ENCODE data around the gene EEF1A1. TPM values are rescaled to one million over a fixed set of nuclear protein-coding genes. Genes with fewer than 3 reads are reported as not detected.

EEF1A1 gene
- polyA plus RNA-seq, 1 experiment, result 20,981 TPM

DNA sequence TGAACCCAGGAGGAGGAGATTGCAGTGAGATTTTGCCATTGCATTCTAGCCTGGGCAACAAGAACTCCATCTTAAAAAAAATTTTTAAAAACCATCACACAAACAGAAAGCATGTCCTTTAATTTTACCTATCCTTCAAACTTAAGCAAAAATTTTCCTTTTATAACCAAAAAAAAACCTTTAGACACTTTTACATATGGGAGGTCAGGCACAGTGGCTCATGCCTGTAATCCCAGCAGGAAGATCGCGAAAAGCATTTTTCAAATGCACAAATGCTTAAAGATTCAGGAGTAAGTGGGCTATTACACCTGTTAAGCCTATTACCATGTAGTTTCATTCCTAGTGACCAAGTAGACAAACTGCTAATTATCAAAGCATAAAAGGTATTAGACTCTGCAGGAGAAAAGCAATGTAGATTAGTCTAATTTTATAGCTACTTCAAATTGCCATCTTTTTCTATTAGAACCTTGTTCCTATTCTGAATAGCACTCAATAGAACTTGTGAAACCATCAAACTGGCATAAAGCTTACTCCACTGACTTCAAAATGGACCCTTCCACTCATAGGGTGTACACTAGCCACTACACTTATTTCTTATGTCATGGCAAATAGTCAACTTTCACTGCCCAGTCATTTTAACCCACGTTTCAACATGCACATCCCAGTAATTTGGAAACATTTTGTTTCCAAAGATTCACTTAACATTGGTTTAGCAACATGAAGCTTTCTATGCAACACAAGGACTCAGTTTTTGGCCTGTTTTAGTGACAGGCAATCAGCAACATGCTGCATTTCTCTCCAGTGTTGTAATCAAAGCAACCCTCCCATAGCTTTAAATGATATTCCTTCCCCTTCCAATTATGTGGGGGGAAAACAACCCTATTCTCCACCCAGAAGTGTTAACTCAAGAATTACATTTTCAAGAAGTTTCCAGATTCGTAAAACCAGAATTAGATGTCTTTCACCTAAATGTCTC lies 4.0 kb downstream of the EEF1A1 start:
- TF ChIP-seq CTCF (IDR thresholded peaks at IDR 0.05; ENCODE audit: insufficient read depth, low read depth, low read length), result no peak
- peak overlapping the region; percentile 25 for H3K4me3 ChIP-seq (ENCODE audit: low read depth, low read length)
- H3K36me3 ChIP-seq (ENCODE audit: control insufficient read depth, insufficient read depth, low read length), result peaks cover 25% of the 10 kb centered on the region
- ChIA-PET CTCF (interaction anchor here (0.7 to 5.2 kb wide), 4 partner anchors 63 to 1835 kb away, joined by 3 to 56 read pairs (median 6); no protein-coding TSS in a partner anchor), POLR2A (interaction anchor here (0.6 to 0.7 kb wide), 4 partner anchors 24 to 105 kb away, joined by 3 to 17 read pairs (median 5); no protein-coding TSS in a partner anchor)
- no peak for DNase-seq (ENCODE audit: low read depth)
- no peaks in the 10 kb centered on the region for H3K27me3 ChIP-seq (ENCODE audit: control insufficient read depth, insufficient read depth, low read length)

DNA sequence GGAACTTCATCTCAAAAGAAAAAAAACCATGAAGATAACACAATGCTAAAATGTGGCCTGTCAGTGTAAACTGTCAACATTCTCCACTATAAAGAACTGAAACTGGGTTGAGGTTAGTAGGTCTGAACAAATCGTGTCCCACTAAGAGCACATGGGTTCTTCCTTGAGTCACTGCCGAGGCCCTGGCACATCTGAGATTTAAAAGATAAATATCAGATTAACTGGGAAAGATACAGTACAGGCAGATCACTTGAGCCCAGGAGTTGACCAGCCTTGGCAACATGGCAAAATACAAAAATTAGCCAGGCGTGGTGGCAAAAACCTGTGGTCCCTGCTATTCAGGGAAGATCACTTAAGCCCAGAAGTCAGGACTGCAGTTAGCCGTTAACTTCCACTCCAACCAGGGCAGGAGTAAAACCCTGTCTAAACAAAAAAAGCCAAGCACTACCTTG lies 5.6 kb downstream of the EEF1A1 start:
- DNase-seq (ENCODE audit: low read depth), result no peak
- POLR2A ChIA-PET, result interaction anchor here (0.6 kb wide), 1 partner anchor 116 kb away, joined by 3 read pairs; no protein-coding TSS in a partner anchor
- no peak for TF ChIP-seq CTCF (IDR thresholded peaks at IDR 0.05; ENCODE audit: insufficient read depth, low read depth, low read length)
- no peaks in the 10 kb centered on the region for H3K27me3 ChIP-seq (ENCODE audit: control insufficient read depth, insufficient read depth, low read length)
- no peak overlapping the region for H3K4me3 ChIP-seq (ENCODE audit: low read depth, low read length)
- CTCF ChIA-PET, result interaction anchor here (0.8 to 5.2 kb wide), 5 partner anchors 10 to 99 kb away, joined by 3 to 56 read pairs (median 4); no protein-coding TSS in a partner anchor
- peaks cover 24% of the 10 kb centered on the region for H3K36me3 ChIP-seq (ENCODE audit: control insufficient read depth, insufficient read depth, low read length)

DNA sequence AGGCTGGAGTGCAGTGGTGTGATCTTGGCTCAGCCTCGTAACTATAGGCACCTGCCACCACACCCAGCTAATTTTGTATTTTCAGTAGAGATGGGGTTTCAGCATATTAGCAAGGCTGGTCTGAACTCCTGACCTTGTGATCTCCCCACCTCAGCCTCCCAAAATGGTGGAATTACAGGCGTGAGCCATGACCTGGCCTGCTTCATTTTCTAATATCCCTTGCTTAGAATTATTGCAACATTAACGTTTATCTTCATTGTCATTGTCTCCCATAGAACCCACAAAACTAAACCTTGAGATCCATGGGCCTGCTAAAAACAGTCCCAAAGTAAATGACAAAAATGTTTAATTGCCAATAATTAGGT lies 6.1 kb downstream of the EEF1A1 start:
- no peak for DNase-seq (ENCODE audit: low read depth)
- CTCF ChIA-PET, result interaction anchor here (0.8 to 5.2 kb wide), 4 partner anchors 10 to 96 kb away, joined by 3 to 56 read pairs (median 5); no protein-coding TSS in a partner anchor
- TF ChIP-seq CTCF (IDR thresholded peaks at IDR 0.05; ENCODE audit: insufficient read depth, low read depth, low read length), result no peak
- POLR2A ChIA-PET, result interaction anchor here (1.0 kb wide), 1 partner anchor 101 kb away, joined by 4 read pairs; no protein-coding TSS in a partner anchor
- Histone ChIP-seq H3K4me3 (ENCODE audit: low read depth, low read length) (no peak overlapping the region), H3K27me3 (ENCODE audit: control insufficient read depth, insufficient read depth, low read length) (no peaks in the 10 kb centered on the region), H3K36me3 (ENCODE audit: control insufficient read depth, insufficient read depth, low read length) (peaks cover 20% of the 10 kb centered on the region)

- no peak for TF ChIP-seq CTCF (IDR thresholded peaks at IDR 0.05; ENCODE audit: insufficient read depth, low read depth, low read length)
- Histone ChIP-seq H3K27me3 (ENCODE audit: control insufficient read depth, insufficient read depth, low read length) (no peaks in the 10 kb centered on the region), H3K36me3 (ENCODE audit: control insufficient read depth, insufficient read depth, low read length) (peaks cover 14% of the 10 kb centered on the region), H3K4me3 (ENCODE audit: low read depth, low read length) (no peak overlapping the region)
- no peak for DNase-seq (ENCODE audit: low read depth)
- CTCF ChIA-PET, result interaction anchor here (1.2 to 5.2 kb wide), 4 partner anchors 13 to 97 kb away, joined by 3 to 56 read pairs (median 6); no protein-coding TSS in a partner anchor
- POLR2A ChIA-PET, result interaction anchor here (0.5 to 1.7 kb wide), 6 partner anchors 8 to 113 kb away, joined by 3 to 31 read pairs (median 4); partner anchors contain the start of gene EEF1A1
Measured at GRCh38 chr6:73513496-73513854, 7.4 kb downstream of the EEF1A1 start.

- ChIA-PET CTCF (no interaction called here), POLR2A (interaction anchor here (0.6 kb wide), 1 partner anchor 101 kb away, joined by 3 read pairs; no protein-coding TSS in a partner anchor)
- no peak for TF ChIP-seq CTCF (IDR thresholded peaks at IDR 0.05; ENCODE audit: insufficient read depth, low read depth, low read length)
- DNase-seq (ENCODE audit: low read depth), result no peak
- H3K36me3 ChIP-seq (ENCODE audit: control insufficient read depth, insufficient read depth, low read length), result peaks cover 8% of the 10 kb centered on the region
- H3K27me3 ChIP-seq (ENCODE audit: control insufficient read depth, insufficient read depth, low read length), result no peaks in the 10 kb centered on the region
- H3K4me3 ChIP-seq (ENCODE audit: low read depth, low read length), result no peak overlapping the region
Measured at GRCh38 chr6:73511796-73512195, 9.0 kb downstream of the EEF1A1 start.
